PFSK-1 (cell line): ENCODE measurements around the gene AOPEP.

Experiments used
- FOXP2 ChIP-seq: optimal IDR thresholded peaks from 2 replicates; pipeline ENCODE3; 2011; ENCODE audit warnings: borderline replicate concordance, control low read depth, inconsistent platforms; ENCODE audit not compliant: insufficient read depth; ENCODE audit errors: extremely low read length, extremely low read depth
- POLR2AphosphoS5 ChIP-seq: IDR thresholded peaks from 2 replicates; pipeline ENCODE4 v1.6.1; 2012; ENCODE audit warnings: low read depth, mild to moderate bottlenecking, control low read depth, low read length, moderate library complexity
- SIN3A ChIP-seq: IDR thresholded peaks from 2 replicates; pipeline ENCODE4 v1.6.1; 2012; ENCODE audit warnings: mild to moderate bottlenecking, low read length, moderate library complexity, borderline replicate concordance; ENCODE audit not compliant: insufficient read depth
- TAF1 ChIP-seq: IDR thresholded peaks from 2 replicates; pipeline ENCODE4 v1.6.1; 2012; ENCODE audit warnings: low read length, control low read depth, borderline replicate concordance; ENCODE audit not compliant: insufficient read depth
- TF ChIP-seq, protein P1 (sequence below), 2 experiments: IDR thresholded peaks; 2 replicates each; pipeline versions ENCODE4 v1.6.1 to v1.8.0; 2011 to 2012; ENCODE audit warnings: low read depth in 2 of 2, low read length in 2 of 2, control low read depth in 1 of 2, inconsistent platforms in 1 of 2, mild to moderate bottlenecking in 1 of 2, moderate library complexity in 1 of 2; ENCODE audit not compliant: insufficient read depth in 1 of 2

- TF ChIP-seq, protein P1, sequence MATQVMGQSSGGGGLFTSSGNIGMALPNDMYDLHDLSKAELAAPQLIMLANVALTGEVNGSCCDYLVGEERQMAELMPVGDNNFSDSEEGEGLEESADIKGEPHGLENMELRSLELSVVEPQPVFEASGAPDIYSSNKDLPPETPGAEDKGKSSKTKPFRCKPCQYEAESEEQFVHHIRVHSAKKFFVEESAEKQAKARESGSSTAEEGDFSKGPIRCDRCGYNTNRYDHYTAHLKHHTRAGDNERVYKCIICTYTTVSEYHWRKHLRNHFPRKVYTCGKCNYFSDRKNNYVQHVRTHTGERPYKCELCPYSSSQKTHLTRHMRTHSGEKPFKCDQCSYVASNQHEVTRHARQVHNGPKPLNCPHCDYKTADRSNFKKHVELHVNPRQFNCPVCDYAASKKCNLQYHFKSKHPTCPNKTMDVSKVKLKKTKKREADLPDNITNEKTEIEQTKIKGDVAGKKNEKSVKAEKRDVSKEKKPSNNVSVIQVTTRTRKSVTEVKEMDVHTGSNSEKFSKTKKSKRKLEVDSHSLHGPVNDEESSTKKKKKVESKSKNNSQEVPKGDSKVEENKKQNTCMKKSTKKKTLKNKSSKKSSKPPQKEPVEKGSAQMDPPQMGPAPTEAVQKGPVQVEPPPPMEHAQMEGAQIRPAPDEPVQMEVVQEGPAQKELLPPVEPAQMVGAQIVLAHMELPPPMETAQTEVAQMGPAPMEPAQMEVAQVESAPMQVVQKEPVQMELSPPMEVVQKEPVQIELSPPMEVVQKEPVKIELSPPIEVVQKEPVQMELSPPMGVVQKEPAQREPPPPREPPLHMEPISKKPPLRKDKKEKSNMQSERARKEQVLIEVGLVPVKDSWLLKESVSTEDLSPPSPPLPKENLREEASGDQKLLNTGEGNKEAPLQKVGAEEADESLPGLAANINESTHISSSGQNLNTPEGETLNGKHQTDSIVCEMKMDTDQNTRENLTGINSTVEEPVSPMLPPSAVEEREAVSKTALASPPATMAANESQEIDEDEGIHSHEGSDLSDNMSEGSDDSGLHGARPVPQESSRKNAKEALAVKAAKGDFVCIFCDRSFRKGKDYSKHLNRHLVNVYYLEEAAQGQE (IDR thresholded peaks at IDR 0.05; ENCODE audit: insufficient read depth in 1 of 2, low read depth in 2 of 2, low read length in 2 of 2) = no peak
- no peak for TF ChIP-seq FOXP2
- no peak for TF ChIP-seq TAF1
- TF ChIP-seq SIN3A = no peak
- TF ChIP-seq POLR2AphosphoS5 = no peak
Observed at GRCh38 chr9:94826044-94826443, 99.5 kb downstream of the AOPEP start.
